Stimulated activated CD8-positive, alpha-beta memory T cell treated with anti-CD3 and anti-CD28 coated beads, Interleukin-4, amount 100 ng/mL, for 4 hours (primary cell): ENCODE measurements around the gene EFNB2.

Experiments used
- DNase-seq, 2 donors: peaks; one replicate each; pipeline ENCODE4 v3.0.0-alpha.2; 2020; ENCODE audit warnings: low read depth in 2 of 2, low spot score in 1 of 2

Gene EFNB2

DNA sequence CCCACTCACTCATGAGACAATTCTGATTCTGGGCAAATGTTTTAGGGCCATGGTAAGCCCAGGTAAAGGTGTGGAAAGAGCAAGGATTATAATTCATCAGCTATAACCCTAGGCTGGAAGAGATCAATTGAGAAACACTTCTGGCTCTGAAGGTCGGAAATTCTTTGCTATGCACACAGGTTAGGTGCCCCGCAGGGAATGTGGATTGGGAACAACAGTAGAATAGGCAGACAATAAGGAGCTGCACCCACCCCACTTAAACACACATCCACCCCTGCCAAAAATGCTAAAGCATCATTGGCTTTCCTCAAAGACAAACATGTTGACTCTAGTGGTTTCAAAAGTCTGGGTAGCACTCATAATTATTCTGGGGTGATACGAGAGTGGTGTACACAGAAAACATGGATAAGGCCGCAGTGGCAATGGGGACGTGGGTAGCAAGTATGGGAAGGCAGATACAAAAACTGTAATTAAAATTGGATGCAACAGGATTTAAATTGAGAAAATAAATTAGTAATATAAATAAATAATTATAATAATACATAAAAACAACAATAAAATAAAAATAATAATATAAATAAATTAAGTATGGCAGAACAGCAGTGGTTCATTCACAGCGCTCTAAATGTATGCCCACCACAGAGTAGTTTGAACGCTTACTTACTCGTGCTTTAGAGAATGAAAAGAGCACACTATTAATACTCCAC, 8.6 kb downstream of the EFNB2 start:
- no peak for DNase-seq

DNA sequence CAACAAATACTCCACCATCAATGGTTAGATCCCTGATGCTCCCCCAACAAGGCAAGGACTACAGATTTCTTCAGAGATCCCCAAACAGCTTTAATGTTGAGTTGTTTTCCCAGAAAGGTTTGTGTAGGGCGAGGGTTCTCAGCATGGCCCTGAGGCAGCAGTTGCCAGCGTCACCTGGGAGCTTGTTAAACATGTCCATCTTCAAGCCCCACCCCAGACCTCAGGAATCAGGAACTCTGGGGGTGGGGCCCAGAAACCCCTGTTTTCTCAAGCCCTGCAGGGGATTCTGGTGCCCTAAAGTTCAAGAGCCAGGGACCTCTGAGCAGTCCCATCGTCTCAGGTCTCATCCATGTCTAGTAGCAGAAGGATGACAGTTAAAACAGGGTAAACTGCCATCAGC, 9.6 kb downstream of the EFNB2 start:
- no peak for DNase-seq

DNA sequence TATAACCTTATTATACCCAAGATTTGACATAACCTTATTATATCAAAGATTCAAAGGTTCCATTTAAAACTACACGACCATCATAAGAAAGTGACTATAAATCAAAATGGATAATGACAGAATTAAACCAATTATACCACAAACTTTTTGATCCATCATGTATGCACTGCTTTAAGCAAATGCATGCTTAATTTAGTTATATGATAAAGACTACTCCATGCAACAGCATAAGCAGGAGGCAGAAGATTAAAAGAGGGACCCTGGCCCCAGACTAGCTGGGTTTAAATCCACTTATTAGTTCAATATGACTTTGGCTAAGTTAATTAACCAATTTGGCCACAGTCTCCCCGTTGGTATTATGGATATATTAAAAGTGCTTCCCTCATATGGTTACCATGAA, 11.4 kb downstream of the EFNB2 start:
- DNase-seq: no peak

DNA sequence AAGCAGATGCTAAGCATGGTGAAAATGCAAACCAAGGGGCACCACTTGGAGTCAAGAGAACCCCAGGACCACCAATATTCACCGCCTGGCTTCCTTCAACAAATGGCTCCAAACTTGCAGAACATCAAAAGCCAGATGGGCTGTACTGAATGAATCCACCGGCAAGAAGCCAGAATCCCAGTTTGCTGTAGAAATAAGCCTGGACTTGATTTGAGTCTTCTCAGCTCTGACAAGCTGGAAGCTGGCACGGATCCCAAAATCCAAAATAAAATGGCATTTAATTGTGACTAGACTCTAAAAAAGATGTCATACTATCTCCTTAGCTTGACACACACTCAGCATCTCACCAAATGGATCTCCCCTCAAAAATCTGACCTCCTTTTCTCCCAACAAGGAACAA, 11.9 kb downstream of the EFNB2 start:
- DNase-seq: no peak

DNA sequence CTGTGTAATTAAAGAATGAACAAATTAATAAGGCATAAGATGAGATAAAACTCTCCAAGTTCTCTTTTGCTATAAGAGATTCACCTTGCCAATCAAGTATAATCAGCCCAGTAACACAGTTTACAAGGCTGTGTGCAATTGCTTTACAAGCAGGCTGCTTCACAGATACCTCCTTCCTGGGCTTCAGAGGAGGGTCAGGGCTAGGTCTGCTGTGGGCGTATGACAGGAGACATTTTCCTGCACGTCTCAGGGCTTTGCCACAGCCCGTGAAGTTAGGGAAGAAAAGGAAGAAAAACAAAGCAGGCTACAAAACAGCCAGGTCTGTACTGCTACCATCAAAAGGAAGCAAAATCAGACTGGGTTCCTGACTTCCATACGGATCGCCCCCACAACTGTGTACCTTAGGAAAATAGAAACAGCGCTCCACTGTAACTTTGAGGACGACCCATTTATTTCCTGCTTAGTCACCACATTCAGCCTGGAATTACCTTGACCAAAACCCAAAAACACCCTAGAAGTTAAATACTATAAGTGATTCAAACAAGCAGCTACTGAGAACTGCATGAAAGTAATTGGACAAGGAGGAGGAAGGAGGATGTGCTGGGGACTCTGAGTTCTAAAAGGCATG, 12.4 kb downstream of the EFNB2 start:
- DNase-seq: no peak

DNA sequence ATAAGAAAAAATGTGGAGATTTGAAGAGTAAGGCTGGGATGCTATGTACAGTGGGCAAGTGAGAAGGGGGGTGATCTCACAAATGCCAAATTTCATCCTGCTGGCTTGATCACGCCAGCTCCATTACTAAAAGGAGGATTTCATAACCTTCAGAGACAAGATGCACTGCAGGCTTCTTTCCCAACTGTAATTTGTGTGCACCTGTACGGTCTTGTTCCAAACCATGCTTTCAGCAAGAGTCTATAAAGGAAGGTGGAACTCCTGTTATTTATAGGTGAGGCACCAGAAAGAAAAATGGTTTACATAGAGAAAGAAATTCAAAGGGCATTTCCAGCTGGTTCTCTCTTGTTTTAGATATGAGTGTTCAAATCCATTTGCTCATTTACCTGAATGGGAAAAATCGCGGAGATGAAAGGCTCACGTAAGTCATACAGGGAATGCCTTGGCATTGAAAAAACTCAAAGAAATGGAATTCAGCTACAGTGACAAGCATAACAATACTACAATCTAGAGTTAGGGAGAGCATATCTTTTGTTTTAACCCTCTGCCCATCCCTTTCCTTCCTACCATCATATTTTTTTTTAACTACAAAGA, 13.3 kb downstream of the EFNB2 start:
- no peak for DNase-seq

DNA sequence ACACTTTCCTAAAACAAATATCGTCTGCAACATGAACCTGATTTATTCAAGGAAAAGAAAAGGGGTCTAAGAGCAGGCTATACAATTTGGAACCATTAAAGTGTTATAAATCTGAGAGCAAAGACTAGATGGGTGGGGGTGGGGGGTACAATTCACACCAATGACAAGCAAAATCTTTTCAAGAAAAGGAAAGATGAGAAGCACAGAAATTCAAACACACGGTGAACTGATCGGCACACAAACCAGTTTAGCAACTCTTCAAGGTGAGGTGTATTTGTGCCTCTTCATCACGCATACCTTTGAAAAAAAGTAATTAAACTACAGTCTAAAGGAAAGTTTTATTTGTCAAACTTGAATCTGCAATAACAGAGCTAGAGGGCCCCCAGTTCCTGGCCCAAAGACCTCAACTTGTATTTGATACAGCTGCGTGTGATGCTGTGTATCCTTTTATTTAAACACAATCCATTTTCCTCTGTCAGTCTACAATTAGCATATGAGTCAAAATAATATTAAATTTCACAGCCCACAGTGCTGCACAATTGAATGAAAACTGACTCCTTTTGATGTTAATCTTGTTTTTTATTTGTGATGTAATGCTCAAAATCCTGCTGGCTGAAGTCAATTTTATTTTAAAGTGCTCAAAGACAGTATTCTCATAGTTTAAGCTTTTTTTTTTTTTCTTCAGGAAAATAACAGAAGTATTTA, 14.2 kb downstream of the EFNB2 start:
- no peak for DNase-seq

DNA sequence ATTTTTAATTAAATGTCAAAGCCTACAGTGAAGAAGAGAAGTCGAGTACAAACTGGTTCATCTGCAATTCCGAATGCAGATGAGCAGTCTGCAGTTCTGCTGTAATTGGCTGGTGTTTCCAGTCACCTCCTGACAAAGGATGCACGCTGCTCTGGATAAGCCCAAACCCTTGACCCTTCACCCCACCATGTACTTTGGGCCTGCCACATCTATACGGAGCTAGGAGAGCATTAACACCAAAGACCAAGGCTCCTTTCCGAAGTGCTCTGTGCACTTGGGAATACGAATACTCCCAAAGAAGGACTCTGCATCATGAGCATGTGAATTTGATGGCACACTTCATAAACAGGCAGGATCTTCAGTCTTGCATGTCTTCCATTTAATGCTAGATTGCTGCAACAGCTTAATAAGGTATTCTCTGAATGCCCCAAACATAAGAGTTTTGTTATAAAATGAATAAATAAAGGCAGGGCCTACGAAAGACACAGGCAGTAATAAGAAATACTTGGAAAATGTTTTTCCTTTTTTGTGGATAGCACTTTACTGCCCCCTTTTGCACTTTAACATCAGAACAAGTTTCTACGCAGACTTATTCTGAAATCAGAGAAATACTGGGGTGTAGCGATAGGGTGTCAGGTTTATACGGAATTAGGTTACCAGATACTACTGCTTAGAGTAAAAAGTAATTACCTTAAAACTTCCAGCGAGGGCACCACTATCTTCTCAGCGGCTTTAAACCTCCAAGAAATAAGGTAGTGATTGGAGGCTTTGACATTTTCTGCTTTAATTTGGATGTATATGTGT, 15.0 kb downstream of the EFNB2 start:
- DNase-seq: no peak

DNA sequence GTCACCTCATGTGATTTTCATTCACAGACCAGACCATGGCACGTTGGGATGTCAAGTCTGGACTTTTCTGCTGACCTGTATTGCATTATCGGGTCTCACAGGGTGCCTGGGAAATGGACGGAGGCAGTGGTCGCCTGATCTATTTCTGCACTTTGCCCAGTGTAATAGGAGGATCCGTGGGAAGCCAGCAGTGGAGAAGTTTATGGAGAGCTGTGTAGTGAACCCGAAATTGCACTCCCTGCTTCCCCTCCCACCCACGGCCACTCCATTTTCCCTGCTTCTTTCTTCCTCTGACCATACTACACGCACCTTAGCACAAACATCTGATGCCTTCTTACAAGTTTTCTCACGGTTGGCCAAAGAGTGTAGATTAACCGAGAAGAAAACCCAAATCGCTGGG, 16.9 kb downstream of the EFNB2 start:
- no peak for DNase-seq

DNA sequence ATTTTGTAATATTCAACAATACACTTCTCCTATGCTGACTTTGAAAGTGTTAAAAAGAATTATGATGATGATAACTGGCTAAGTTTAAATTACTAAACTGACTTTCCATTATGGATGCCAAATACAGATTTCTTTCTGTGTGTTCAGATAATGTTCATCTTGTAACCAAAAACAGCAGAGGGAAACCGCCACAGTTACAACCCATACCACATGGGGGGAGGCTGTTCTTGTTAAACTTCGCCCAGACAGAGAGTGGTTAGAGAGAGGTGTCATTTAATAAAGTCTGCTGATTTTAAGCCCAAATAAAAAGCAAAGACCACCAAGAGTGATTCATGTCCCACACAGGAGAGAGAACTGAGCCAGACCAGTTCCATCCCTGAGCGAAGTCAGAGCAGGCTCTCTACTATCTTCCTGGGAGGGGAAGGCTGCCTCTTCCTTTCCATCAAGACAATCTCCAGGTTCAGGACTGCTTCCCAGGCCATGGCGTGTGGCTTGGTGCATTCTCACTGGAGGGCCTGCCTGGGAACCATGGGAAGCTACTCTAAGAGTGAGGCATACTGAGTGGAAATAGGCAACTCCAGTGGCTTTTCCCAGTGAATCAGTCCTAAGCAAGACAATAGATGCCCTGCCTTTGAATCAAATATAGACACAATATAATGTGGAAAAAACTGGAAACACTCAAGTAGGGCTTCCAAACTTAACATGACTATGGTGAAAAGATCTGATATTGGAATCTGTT, 18.2 kb downstream of the EFNB2 start:
- no peak for DNase-seq

DNA sequence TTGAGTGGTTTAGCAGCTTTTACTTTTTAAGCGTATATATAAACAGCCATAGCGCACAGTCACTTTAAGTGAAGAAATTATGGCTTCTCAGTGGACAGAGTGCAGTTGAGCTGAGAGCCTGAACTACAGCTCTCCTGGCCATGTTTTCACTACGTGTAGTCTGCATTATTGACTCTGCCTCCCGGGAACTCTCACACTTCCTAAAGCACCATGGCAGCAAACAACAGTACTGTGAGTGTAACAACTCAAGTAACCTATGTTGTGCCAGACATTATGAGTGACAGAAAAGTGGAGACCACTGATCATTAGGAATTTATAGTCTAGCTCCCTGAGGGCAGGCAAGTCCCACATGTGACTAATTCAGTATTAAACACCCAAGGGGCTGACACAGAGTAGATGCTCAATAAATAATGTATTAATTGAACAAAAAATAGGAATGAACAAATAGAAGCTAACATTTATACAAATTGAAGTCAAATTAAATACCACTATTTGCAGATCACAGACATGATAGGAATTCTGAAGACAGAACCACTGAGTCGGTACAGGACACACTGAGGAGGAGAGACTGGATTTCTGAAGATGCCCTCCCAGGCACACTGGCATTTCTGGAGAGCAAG, 19.7 kb downstream of the EFNB2 start:
- DNase-seq: no peak

DNA sequence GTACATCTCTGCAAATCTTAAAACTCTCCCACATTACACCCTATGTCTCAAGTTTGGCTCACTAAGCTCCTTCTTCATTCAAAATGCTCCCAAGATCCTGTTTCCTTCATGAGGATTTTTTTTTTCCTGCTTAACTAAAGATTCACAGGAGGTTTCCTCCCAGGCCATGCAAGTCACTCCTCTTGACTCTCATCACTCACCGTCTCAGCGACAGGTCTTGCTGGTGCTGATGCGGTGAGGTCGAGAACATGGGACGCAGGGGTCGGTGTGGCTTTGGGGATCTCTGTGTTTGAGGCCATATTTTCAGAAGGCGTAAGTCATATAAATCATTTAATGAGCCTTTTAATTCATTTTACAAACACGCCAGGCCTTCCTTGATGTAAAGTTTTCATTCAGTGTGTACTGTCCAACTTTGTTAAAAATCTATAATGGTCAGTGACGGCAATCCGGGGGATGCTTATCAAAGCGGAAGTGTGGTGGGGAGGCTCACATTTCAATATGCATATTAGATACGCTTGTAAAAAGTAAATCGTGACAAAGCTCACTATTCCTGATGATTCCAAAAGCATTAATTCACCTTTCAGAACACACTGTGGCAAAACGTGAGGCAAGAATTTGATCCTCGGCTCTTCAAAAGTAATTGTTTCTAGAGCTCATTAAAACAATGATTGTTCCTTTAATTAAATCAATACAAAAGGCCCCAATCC, 20.4 kb downstream of the EFNB2 start:
- no peak for DNase-seq

DNA sequence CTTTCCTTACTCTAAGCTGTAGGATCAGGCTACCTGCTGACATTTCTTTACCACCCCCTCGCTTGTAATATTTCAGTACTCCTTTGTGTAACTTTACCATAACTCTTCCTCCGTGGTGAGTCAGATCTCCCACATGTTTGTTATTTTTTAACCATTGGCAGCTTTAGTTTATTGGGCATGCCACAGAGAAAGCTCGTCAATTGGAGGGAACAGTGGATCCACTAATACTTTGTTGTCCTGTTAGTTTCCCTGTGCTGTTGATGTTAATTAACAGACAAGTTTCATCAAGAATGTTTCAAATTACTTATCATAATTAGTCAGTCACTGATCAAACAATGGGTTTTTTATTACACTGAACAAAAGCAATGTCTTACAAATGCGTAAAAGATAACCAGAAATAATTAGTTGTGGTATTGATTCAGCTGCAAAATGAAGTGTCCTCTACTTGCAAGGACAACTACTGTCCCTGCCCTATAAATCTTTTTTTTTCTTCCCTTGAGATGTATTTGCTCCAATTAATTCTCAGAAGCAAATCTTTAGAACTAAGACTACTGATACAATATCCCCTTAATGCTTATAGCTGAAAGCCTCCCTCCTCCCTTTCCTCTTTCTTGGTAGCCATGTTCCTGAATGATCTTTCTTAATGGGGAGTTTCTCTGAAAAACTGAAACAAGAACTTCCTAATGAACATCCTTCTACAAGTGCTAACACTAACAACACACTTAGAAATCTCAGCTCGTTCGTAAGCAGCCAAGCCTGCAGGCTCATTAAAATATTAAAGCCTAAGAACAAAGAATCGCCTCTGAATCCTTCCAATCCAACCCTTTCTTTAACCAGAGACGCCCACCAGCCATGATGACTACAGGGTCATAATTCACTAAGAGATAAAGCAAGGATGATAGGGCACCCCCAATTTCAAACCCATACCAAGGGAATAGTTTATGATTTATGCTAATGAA, 22.2 kb downstream of the EFNB2 start:
- DNase-seq: no peak

DNA sequence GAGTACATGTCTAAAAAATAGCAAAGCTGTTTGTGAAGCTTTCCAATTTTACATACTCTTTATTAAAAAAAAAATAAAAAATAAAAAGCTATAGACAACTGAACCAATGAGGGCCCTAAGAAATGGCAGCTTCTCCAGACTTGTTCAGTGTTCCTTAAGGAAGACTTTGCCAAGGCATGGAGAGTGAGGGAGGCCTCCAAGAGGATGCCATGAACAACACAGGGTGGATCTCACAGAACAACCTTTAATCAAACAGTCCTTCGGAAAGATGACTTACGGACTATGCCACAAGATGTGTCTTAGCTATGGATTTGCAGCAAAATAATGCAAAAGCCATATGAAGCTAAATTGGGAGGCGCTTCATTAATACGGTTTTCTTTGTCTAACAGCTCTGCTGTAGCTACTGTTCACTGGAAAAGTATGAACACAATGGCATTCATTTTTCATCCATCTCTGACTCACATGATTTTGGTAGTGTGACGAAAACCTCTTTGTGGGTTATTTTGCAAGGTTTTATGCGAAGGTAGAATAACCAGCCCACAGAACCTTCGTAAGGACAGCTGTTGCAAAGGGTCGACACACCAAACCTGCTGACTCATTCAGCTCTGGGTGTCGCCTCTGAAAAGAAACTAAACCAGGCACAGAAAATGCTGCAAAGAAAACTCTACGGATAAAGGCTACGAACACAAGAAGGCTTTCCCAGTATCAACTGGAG, 27.7 kb downstream of the EFNB2 start:
- no peak for DNase-seq

DNA sequence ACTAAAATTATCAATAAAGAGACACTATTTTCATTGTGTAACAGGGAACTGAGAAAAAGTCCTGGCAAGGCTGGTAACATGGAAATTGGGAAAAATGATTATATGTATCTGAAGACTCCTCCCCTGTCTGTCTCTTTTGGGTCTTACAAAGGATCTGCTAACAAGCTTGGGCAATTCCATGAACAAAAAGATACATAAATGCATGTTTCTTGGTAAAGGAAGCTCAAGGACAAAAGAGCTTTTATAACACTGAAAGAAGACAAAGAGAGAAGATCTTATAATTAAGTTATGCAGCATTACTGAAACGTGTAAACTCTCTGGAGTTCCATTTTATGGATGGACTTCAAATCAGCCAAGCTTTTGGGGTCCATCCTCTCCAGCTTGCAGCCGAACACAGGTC, 29.2 kb downstream of the EFNB2 start:
- DNase-seq: no peak

DNA sequence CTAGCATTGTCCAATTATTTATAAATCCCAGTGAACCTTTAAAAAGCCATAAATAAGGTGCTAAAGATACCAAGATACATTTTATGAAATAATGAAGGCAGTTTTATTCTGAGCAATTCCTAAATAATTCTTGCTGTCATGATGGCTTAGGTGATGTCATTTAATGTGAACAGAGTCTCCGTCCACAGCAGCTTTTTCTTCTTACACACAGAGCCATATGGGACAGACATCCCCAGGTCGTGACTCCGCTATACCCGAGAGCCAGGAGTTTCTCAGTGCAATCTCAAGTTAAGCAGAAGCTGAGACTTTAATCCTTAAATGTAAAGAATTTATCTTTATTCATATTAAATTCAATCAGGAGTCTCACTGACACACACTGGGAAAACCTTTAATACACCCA, 29.7 kb downstream of the EFNB2 start:
- no peak for DNase-seq

DNA sequence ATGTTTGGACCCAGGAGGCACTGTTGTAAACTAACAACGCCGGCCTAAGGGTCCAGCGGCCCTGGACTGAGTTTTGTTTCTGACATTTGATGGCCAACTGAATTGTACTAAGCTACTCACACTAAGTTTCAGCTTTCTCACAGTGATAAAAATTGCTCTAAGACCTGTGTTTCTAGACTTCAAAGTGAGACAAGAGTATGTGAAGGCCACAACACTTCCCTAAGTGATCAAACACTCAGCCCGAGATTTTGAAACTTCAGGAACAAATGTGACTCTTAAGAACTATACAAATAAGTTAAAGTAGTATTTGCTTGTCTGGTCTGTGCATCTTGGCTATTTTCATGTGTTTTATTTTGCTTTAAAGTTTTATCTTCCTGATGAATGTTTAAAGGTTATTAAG, 30.2 kb downstream of the EFNB2 start:
- no peak for DNase-seq
